G401.6 (cell line): Measurements from ENCODE around the gene IFNK.
"Not testable (repeated sequence)": the region's sequence is repeated elsewhere in the genome, so short reads cannot be mapped to it uniquely, and the experiment has no call there.

Experiments used
- FAIRE-seq: peaks from 2 replicates; lab custom pipeline; 2012; peaks lifted over from hg19 to GRCh38; lab: Jason Lieb, UNC

IFNK gene, protein sequence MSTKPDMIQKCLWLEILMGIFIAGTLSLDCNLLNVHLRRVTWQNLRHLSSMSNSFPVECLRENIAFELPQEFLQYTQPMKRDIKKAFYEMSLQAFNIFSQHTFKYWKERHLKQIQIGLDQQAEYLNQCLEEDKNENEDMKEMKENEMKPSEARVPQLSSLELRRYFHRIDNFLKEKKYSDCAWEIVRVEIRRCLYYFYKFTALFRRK

DNA sequence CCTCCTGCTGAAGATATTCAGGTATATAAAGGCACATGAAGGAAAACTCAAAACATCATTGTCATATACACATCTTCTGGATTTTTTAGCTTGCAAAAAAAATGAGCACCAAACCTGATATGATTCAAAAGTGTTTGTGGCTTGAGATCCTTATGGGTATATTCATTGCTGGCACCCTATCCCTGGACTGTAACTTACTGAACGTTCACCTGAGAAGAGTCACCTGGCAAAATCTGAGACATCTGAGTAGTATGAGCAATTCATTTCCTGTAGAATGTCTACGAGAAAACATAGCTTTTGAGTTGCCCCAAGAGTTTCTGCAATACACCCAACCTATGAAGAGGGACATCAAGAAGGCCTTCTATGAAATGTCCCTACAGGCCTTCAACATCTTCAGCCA is at the start of gene IFNK:
IFNK (plus strand) TSS at position 55 of the 400 bp plus-strand sequence; CDS start at position 102, 47 bp downstream.
- FAIRE-seq = no peak

DNA sequence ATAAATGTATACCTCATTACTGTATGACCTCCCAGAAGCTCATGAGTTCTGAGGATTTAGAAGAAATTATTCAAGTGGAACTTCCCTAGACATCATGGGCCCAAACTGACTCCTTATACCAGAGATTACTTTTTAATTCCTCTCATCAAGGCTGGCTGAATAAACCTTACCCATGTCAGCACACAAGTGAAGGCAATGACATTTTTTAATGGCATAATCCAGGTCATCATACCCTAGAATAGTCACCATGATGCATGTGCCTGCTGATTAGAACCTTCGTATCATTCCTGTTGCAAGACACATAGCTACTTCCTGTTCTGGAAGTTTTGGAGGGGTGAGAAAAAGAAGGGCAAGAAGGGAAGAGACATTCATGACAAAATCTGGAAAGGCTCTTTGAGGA is 49.8 kb upstream of the IFNK start:
- FAIRE-seq = no peak

DNA sequence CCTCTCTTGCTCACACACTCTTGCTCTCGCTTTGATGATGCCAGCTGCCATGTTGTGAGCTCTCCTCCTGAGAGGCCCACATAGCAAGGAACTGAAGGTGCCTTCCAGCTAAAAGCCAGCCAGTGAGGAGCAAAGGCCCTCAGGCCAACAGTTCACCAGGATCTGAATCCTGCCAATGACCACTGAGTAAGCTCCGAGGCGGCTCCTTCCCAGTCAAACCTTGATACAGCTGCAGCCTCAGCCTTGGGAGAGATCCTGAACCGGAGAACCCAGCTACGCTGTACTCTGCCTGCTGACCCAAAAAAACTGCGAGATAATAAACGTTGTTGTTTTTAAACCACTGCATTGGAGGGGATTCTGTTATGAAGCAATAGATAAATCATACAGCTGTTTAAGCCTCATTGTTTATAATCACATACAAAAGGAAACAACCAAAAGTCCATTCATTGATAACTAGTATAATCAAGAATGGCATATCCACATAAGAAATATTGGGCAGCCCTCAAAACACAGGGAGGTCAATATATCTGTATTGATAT is 49.0 kb upstream of the IFNK start:
- no peak for FAIRE-seq

DNA sequence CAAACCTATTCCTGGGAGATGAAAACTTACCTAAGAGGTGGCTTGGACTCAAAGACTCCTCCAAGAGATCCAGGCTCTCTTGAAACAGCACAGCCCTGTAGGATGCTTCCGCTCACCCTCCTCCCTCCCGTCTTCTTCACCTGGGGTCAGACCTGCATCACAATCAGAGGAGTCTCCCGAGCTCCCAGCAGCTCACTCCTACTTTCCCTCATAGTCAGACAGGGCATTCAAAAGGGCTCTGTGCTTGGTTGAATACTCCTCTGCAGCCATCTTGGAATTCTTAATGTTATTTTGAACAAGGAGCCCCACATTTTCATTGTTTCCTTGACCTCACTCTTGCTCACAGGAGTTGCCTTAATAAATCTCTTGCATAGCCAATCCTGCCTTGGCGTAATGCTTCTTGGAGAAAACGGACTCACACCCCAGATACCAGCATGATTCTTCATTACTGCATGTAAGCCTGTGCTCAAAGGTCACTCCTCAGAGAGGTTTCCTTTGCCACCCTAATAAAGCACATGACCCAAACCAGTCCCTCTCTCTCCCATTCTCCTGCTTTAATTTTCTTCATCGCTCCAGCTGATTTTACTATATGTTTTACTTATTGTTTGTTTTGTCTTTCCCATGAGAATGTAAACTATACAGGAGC is 47.1 kb upstream of the IFNK start:
- FAIRE-seq = no peak

DNA sequence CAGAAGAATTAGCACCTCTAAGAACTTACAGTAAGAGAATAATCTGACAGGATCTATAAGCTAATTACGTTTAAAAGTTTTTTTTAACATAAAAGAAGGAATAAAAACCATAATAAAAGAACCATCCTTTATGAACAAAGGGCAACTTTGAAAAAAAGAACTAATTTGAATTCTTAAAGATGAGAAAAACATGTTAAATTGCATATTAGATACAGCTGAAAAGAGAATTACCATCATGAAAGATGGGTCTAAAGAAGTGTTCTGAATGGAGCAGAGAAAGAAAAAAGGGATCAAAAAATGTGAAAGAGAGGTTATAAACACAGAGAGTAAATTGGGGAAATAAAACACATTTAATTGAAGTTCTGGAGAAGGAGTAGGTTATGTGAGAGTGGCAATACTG is 45.8 kb upstream of the IFNK start:
- FAIRE-seq = no peak

DNA sequence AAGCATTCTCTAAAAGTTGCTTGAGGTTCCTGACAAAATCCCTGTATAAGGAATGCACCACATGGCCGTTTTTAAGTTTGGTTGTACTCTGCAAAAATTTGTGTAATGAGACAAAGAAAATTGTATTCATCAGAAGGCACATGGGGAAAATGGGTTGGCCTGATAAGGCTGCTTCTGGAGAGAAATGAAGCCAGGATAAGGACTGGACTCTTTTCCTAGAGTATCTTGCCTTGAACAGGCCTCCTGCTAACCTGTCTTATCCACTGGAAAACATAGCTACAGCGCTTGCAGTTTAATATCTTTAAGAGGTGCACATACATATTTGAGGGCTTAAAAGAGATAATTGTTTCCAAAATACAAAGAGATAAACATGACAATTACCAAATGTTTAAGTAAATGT is 41.4 kb upstream of the IFNK start:
- FAIRE-seq = no peak

DNA sequence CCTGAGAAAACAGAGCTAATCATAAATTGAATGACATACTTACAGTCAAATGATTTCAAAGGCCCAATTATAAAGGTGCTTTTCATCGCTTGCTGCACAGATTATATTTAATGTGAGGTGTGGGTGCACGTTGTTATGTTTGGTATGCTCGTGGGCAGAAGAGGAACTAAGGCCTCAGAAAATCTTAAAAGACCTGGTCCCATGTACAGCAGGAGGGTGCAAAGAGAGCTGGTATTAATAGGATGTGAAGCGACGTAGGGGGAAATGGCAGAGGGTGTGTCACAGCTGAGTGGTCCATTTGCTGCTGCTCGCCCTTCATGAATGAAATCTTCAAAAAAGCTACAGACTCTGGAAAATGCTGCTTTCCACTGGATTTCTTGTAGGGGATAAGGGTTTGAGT is 40.5 kb upstream of the IFNK start:
- FAIRE-seq = no peak

DNA sequence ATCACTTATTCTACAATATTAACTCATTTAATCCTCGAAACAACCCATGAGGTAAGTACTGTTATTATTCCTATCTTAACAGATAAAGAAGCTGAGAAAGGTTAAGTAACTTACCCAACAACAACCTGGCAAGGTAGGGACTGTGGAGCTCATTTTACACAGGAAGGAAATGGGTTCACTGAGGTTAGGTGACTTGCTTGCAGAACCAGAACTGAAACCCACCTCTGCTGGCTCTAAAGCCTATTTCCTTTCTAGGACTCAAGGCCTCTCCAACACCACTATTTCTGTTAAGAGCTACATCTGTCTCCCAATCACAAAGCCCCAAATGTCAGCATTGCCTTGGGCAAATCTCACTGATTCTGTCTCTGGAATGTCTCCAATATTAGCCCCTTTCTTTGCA is 38.9 kb upstream of the IFNK start:
- FAIRE-seq = no peak

DNA sequence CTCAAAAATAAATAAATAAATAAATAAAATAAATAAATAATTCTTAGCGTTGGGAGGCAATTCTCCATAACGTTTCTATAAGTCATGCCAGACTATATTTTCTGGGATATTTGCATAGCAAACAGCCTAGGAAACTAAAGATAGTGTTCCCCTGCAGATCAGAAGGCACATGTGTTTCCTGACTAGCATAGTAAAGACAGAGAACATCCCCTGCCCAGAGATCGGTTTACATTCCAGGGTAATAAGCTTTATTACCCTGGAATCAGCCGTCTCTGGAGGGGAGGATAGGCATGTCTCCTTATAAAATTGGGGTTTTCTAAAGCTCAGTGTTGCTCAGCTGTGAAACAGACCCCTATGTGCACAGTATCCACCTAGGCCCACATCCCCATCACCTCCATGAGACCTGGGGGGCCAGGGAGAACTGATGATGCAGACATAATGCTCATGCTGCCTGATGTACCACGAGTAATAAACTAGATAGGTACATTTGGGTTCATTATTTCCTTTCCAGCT is 36.9 kb upstream of the IFNK start:
- FAIRE-seq = no peak

DNA sequence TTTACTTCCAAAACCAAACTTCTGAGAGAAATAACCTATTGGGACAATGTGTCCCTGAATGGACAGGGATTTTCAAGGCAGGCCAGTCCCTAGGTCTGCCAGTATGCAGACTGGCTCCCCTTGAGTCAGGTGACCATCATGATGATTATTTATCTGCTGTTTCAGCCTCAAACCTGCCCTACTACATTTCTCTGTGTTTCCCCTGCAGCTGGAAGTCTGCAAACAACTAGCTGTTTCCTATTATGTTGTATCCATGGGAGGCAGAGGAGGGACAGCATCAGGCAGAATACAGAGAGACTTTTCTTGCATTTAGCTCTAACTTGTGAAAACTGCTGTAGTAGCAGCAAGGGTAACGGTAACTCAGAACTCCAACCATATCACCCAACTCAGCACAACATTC is 36.2 kb upstream of the IFNK start:
- FAIRE-seq = no peak

DNA sequence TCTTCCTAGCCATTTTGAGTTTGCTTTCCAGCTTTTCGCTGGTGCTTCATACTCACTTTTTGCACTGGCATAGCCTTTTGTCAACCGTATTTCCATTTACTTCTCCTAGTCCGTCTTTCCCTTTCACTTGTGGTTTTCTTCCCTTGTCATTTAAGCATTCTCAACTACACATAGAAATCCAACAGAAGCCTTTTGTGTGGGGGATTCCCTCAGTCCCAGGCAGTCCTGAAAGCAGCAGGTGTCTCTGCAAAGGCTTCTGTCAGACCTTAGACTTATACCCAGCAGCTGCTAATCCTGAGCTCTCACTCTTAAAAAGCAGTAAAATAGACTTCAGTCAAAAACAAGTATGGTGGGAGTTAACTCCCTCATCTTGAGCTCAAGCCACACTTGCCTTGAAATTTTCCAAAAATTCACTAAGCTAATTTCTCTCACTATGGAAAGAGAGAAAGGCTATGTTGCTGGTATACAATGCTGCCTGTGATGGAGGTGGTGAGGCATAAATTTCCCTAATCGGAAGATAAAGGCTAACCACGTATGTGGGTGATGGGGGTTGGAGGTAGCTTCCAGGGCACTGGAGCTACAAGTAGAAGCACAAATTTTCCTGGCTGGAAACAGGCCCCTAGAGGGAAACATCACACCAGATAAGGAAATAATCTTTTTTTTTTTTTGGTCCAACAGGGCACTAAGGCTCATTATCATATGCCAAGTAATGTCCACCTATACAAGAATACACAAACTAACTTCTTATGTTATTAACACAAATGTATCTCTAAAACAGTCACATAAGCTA is 34.8 kb upstream of the IFNK start:
- no peak for FAIRE-seq

DNA sequence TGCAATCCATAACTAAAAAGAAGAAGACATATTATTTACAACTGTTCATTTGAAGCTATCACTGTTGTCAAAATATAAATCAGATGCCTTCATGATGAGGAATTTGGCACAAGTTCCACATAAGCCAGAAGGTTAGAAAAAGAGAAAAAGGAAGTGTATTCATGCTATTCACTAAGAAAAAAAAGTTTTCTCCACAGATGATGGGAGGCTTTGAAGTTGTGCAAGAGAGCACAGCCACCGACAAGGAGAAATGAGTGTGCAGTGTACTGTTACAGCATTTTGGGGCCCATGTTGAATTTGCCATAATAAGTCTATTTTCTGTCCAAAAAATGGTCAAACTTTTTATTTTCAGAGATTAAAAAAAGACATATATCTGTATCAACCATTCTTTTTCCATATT is 32.9 kb upstream of the IFNK start:
- FAIRE-seq = no peak

DNA sequence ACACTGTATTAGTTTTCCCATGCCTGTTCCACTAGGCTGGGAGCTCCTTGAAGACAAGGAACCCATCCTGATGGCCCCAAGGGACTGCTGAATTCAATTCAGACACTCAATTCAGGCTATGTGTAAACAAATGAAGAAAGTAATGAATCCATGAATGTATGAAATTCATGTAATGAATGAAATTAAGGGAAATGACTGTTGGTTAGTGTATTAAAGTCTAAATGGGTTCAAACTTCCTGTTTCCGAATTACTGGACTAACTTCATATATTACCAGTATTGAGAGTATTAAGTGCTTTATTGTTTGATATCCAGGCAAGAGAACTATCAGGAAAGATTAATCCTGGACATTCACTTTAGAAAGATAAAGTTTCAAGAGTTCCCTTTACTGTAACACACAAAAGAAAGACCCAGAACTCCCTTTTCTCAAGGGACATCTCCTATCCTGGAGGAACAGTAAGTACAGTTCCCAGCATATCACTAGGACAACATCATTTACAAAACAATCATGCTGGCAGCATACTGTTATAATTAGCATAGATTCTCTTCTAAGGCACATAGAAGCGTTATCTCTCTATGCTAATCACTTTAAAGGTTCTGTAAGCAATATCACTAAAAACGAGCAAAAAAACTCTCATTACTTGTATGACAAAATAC is 28.5 kb upstream of the IFNK start:
- FAIRE-seq = no peak

DNA sequence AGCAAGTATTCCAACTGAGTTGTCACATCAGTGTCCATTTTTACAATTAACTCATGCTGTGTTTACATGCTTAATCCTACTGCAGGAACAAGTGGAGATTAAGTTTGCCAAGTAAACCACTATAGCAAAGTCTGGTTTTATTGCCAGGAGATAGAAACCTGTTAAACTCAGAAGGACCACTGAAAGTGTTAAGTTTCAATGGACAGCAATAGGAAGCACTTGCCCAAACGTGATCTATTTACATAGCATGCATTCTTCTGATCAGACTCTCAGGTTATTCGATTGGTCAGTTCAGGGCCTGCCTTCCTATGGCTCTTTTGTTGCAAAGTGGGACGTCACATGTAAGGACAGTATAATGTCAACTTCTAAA is 28.0 kb upstream of the IFNK start:
- FAIRE-seq = no peak

DNA sequence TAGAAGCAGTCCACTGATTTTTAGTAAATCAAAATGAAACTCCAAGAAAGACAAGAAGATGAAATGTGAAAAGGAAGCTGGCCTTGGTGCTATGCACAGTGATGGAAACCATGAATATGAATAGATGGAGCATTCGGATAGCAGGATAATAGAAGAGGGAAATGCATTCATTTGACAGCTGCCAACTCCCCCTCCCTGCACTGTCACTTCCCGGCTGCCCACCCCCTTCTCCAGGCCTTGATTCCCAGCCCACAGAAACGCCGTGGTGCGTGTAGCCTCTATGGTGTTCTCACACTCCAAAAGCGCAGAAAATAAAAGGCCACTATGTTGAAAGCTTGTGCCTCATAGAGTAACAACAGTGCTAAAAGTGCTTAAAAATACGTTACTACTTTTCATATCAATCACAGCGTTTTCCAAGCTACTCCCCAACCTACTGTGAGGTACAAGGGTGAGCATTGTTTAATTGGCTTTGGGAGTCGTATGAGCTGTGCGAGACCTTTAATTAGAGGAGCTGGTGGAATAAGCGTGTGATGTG is 26.1 kb upstream of the IFNK start:
- no peak for FAIRE-seq

DNA sequence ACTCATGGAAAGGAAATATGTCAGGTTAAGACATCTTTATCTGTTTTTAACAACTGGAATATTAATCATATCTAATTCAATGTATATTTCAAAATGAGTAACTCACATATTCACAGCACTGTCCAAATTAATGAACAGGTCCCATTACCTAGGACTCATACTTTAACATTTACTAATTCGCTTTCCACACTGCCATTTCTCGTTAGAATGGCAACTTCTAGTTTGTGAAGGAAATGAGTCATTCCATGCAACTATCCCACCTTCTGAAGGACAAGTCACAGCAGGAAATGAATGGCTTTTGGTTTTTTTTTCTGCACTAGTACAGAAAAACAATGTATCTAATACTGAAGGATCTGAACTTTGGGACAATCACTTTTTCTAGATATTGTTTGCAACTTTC is 24.6 kb upstream of the IFNK start:
- no peak for FAIRE-seq

DNA sequence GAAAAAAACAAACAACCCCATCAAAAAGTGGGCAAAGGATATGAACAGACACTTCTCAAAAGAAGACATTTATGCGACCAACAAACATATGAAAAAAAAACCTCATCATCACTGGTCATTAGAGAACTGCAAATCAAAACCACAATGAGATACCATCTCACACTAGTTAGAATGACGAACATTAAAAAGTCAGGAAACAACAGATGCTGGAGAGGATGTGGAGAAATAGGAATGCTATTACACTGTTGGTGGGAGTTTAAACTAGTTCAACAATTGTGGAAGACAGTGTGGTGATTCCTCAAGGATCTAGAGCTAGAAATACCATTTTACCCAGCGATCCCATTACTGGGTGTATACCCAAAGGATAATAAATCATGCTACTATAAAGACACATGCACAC is 23.2 kb upstream of the IFNK start:
- not testable (repeated sequence) for FAIRE-seq

DNA sequence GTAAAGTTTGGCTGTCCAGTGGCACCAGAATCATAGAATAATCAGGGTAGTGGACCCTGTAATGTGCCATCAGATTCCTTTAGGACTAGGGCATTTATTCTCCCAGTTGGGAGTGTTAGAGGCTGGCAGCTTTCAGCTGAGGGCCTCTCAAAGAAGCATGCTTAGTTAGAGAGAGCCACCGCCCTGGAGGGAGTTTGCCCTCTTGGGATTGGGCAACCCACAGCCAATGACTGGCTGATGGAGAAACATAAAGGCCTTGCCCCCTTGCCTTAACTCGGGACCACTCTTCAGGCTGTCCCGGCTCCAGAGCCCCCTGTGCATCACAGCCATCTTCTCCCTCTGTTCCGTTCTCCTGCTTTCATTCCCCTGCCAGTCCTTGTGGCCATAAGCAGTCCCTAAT is 20.5 kb upstream of the IFNK start:
- no peak for FAIRE-seq

DNA sequence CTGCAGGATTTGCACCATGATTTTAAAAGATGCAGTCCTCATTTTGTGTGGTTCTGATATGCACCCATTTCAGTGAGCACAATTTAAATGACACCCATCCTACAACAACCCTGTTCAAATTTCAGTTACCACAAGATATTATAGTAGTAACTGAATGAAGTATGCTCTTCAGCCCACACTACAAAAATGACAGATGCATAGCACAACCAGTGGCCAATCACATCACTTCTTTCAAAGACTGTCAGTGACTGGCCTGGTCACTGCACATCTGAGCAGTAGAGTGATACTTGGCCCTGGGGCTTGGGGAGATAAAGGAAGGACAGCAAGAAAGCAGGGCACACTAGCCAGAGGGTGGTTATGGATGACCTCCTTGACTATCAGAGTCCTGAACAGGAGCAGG is 19.8 kb upstream of the IFNK start:
- no peak for FAIRE-seq

DNA sequence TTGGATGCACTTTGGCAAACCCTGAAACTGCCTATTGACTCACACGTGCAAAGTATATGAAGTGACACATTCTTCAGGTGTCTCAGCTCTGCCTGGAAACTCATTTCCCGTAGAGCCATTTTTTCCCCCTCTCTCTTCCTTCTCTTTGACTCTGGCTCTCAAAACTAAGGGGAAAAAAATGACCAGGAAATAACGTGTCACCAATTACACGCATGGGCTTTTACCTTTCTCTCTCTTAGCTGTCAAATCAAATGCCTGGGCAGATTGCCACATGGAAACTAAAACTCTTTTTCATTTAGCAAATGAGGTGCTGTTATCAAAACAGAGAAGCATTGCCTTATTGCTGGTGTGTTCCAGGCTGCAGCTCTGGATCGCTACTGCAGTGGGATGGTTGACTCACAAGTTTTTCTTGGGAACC is 18.3 kb upstream of the IFNK start:
- no peak for FAIRE-seq

DNA sequence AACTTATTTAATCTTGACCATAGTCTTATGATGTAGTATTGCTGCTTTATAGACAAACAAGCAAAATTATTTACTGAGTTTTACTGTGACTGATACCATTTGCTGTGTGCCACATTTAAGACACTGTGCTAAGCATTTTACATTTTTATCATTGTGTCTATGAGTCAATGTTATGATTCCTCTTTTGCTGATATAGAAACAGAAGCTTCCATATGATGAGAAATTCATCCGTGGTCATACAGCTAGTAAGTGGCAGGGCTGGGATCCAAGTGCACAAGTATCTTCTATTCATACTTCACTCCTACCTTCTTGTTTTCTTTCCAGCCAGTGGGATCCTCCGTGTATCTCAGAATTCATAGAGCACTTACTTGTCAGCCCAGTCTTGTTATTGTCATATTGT is 17.1 kb upstream of the IFNK start:
- no peak for FAIRE-seq

DNA sequence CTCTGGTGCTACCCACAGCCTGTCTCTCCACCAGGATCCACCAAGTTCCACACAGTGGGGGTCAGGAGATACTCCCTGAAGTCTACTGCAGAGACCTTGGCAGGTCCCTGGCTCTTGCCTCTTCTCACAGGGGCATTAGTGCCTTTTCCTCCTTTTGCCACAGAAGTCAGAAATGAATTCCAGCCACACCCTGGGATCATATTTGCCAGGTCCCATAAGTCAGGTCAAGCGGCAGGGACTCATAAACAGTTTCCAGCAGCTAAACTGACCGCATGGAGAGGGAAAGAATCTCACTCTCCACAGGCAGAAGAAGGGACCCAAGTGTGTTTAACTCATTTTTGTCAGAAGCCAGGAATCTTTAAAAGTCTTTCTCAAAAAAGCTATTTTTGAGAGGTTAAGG is 13.3 kb upstream of the IFNK start:
- FAIRE-seq = no peak
